Measurements from ENCODE around the gene ZNF622.

ZNF622 gene, protein sequence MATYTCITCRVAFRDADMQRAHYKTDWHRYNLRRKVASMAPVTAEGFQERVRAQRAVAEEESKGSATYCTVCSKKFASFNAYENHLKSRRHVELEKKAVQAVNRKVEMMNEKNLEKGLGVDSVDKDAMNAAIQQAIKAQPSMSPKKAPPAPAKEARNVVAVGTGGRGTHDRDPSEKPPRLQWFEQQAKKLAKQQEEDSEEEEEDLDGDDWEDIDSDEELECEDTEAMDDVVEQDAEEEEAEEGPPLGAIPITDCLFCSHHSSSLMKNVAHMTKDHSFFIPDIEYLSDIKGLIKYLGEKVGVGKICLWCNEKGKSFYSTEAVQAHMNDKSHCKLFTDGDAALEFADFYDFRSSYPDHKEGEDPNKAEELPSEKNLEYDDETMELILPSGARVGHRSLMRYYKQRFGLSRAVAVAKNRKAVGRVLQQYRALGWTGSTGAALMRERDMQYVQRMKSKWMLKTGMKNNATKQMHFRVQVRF

DNA sequence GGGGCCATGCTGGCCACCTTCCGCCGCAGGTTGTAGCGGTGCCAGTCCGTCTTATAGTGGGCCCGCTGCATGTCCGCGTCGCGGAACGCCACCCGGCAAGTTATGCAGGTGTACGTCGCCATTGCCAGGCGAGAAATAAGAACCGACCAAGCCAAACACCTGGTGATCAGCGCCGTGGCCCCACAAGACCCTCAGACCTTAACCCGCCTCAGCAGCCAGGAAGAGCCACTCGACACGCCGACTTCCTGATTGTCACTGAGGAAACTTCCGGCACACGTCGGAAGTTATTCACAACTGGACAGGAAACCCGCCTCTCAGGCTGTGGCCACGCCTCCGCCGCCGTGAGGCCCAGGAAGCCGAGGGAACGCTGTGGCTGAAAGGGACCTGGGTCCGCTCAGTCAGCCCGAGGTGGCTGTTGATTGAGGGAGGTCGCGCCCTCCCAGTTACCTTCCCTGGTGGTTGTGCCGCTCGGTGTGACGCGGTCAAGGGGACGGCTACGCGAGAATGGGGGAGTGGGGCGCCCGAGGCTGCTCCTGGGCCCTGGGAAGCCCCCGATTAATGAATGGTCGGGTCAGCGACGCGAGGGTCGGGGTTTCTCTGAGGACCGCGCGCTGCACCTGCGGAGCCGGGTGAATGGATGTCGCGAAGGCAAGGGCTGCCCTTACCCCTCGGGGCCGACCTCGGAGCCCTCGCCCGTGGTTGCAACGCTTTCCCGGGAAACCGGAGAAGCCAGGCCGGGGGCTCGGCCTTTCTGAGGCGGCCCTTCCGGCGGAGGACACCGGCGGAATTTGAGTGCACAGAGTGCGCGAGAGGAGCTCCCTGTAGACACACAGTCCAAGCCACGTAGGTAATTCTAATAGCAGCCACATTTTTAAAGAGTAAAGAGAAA lies at the start of gene ZNF622:
Gene ZNF622 (minus strand): TSS at position 257 of the 889 bp plus-strand sequence. CDS start 135 bp downstream, at position 122.
- DNase-seq: peak; percentile 92

DNA sequence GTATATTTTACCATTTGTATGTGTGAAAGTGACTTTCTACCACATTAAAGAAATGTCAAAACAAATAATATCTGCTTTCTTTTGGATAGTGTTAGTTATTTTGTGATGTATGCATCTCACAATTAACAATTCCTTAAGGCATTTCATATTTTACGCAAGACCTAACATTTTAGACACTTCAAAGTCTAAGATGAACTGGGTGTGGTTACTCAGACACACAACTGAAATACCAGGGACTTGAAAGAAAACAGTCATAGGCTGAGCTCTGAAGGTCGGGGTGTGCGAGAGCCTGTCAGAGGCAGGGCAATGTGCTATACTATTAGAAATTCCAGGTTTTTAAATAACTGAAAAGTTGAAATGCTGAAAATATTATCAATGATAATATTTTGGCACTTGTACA lies 44.5 kb upstream of the ZNF622 start:
- DNase-seq: no peak

DNA sequence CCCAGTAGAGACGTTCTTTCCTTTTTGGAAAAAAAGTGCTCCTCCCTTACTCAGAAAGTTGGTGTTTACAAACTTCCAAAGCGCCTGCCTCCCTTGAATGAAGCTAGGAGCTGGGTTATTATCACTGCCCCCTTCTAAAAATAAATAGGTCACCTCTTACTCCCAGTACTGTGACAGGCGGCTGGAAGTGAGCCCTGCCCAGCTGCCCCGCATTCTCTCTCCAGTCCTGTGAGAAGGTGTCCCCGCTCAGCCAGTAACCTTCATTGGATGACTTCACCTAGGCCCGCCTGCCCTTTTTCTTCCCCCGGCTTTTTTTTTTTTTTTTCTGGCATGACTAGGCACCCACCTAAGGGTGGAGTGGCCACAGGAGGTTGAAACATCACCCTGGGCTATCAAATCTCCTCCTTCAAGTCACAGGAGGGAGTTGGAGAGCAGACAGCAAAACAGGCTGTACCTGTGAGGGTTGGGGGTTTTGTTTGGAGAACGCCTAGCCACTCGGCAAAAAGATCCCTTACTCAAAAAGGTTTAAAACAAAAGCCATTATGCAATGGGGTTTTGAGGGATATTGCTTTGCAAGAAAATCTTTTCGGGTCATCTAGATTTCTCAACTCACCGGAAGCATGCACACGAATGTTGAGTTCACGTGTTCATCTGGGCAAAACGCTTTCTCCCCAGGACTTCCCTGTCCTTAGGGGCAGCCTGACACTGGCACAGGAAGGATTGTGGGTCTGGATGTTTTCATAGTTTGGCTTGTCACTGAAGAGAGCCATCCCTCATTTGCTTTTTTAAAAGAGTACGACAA lies 43.3 kb upstream of the ZNF622 start:
- peak; percentile 82 for DNase-seq

DNA sequence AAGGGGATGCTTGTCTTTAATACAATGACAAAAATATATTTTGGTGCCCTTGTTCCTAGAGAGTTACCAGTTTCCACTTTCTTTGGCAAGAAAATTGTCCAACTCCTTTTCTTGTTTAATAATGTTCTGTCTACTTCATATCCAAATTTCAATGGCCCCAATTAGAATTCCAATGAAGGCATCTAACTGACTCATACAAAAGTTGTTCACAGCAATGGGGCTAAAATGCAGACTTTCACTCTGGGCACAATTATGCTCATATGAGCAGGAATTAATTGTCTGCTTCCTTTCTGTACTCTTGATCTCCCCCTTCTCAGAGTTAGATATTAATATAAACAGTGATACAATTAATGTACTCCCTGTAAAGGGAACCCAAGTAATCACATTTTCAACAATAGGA lies 42.1 kb upstream of the ZNF622 start:
- DNase-seq: no peak

DNA sequence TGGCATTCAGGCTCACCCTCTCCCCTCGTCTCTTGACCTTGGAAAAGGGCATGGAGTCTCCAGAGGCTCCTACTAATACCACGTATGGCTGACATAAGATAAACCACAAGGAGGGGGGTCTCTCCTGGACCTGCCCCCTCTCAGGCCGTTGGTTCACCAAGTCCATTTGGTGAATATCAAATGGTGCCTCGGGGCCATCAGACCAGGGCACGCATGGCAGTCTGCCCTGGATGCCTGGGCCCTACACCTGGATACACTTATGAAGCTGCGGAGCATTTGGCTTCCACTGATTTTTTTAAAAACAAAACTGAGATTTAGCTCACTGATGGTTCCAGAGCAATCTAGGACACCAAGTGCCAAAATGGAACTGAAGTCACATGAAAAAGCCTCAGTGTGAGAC lies 40.3 kb upstream of the ZNF622 start:
- DNase-seq: no peak

DNA sequence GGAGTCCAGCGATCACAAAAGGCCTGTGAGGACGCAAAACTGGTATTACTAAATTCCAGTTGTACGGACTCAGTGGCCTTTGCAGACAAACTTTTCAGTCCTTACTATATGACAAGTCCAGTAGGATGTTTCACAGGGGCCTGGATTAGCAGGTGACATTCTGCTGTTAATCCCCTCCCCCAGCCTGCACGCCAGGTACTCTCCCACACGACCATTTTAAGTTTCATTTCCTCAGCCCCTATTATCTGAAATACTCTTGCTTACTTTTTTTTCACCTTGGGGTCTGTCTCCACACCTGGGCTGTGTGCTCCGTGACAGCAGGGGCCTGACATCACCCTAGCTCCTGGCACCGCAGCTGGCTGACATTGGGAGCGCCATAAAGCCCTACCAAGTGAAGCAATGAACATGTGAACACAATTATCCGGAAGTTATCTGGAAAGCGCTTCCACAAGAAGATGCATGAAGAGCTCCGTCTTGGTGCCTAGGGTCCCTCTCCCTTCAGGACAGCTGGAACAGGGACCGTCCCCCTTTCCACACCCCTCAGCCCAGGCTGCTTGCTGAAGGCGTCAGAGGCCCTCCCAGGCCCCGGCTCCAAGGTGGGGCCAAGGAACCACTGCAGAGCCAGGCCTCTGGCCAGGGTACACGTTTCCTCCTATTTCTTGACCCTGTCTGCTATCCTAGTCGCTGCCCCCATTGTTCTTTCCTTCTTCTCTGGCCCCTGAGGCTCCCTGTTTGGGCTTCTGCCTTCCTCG lies 39.7 kb upstream of the ZNF622 start:
- no peak for DNase-seq

DNA sequence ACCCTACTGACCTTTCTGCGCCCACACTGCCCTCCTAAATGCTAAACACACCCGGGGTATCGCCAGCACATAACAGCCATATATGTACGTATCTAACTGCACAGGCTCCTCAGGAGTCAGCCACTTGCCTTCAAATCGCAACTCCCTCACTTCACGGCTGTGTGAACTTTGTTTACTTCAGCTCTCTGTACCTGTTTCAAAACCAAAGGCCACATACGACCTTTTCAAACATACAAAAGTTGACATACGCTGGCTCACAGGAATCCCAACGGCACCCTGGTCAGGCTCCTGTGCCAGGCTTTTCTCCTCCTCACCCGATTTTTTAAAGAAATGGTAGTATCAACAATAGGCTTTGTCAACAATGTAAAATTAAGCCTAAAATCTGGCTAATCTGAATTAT lies 39.0 kb upstream of the ZNF622 start:
- DNase-seq: no peak

DNA sequence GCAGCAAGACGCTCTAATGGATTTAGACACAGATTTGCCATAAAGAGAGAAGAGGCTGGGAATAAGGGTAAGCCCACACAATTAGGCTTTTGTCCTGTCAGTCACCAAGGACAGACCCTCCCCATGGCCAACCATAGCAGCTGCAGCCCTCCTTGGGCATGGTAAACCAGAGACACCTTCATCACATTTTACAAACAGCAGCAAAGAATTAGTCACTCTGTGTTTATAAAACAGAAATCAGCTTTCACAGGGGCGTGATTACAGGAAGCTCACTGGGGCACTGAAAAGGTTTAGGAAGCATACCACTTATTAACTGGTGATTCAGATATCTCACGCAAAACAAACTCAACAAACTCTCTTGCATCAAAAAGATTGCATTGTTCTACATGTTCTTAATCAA lies 37.3 kb upstream of the ZNF622 start:
- DNase-seq: no peak

DNA sequence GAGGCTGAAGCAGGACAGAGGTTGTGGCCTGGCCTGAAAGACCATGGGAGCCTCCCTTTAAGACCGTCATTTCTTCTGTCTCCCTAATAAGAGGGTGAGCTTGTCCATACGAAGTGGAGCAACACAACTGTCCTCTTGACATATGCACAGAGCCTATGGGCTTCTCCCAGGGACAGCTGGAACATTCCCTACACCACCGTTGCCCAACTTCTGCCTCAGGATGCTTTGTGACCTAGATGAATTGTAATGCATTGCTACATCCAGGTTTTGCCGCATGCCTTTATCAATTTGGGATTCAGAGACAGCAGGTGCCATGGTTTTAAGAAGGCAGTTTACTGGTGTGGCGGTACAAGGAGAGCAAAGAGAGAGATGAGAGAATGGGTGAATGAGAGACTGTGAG lies 34.4 kb upstream of the ZNF622 start:
- no peak for DNase-seq

DNA sequence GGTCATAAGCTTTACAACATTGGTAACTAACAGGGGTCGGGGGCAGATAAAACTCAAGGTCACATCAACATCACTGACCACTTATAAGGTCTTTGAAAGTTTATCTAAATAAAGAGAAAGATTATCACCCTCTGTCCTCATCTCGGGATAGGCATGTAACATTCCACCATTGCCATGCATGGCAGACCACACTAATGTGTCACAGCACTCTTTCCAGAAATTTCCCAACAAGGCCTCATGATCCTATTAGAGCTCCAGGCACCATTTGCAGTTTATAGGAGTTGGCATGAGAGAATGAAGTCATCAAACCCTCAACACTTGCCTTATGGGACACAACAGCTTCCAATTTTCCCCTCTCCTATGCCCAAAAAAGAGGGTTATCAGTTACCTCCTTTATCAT lies 31.9 kb upstream of the ZNF622 start:
- DNase-seq: no peak

DNA sequence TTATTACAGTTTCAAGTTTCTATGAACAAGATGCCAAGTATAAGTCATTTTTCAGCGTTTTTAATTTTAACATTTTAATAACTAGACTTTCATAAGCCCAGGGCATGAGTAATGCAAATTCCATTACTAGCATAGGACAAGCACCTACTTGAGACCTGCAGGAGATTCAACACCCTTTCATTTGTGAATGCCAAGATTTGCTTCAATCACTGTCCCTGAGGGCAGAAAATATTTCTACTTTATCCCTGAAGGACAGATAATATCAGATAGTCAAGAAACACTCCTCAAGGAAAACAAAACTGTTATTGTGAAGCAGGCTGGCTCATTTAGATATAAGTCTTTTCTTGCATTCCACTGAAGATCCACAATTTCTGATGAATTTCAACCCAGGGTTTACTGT lies 27.7 kb upstream of the ZNF622 start:
- no peak for DNase-seq

DNA sequence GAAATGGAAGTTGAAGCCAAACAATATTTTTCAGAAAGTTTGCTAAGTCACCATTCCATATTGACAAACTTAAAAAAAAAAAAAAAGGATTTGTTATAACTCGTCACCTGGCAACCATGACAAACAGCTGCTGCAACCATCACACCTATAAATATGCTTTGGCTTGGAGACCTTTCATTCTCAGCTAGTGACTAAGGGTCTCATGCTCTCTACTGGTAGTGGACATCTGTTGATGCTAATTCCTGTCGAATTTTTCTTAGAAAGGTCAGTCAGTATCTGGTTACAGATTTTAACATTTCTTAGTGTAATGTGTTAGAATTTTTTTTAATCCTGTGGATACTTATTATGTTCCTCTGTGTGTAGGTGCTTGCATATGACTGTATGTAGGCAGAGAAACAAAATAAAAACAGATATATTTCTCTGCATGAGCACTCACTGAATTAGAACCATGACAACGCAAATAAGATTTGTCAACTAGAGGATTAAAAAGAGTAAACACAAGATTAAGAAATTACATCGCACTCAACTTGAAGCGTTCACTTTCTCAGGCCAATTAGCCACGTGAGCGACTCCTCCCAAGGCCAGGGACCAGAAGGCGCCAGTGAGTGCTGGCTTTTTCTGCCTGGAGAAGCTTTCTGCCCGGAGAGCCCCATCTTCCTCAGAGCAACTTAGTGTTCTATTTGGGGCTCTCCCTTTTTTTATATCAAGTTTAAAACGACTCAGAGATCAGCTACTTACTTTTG lies 27.0 kb upstream of the ZNF622 start:
- DNase-seq: peak; percentile 69

DNA sequence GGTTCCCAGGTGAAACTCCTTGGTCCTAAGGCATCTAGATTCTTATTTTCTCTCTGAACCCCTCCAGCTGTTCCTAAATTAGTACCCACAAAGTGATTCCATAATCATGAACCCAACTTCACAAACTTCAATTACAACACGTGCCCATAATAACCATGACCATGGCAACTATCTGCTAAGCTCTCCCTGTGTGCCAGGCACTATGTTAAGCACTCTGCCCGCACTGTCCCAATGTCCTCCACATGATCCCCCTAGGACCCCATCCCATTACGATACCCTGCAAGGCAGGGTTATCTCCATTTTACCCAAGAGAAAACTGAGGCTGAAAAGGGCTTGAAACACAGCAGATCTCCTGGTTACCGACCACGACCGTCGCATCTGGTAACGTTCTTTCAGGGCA lies 25.3 kb upstream of the ZNF622 start:
- DNase-seq: no peak

DNA sequence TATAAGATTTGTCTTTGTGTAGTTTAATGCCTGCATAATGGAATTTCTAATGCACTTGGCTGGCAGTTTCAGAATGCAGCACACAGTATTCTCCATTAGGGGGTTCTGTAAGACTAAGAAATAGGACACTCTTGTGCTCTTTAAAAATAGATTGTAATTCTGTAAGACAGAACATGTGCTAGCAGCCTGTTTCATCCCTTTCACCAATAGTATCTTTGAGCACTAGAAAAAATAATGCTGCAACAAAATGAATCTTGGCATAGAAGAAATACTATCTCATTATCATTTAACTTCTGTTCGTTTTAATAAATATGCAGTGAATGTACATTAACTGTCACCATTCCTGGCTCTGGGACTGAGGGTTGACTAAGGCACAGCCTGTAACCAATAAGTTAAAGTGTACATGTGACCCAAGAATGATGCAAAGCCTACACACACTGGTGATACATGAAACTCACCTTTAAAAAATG lies 23.8 kb upstream of the ZNF622 start:
- peak; percentile 79 for DNase-seq

DNA sequence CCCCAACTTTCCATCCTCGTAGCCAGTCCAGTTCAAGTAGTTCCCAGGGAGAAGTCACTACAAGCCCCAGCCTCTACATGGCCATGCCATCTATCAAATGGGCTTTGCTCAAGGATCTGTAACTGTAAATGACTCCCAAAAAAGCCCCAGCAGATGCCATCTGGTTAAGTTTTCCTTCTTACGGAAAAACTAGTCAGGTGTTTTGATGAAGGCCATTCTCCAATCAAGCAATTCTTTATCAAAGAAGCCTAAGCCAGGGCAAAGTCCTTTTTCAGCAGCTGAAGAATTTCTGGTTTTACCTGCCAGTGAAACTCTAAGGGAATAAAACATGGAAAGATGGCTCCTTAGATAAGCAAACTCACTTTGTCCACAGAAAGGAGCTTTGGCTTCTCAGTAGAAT lies 21.9 kb upstream of the ZNF622 start:
- DNase-seq: no peak

DNA sequence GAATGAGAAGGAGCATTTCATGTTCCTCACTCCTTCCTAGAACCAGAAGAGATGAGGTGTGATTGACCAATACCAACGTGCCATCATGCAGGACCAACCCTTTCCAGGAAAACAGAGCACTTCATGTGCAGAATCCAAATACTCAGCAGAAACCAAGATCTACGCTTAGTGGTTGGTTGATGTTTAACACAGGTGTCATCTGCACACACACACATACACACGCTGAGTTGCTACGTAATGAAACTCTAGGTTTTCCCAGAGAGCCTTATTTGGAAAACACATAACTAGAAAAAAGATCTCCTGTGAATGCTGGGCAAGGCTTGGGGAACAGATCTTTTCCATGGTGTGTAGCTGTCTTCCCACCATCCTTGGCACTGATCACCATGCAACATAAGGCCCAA lies 21.1 kb upstream of the ZNF622 start:
- DNase-seq: no peak

DNA sequence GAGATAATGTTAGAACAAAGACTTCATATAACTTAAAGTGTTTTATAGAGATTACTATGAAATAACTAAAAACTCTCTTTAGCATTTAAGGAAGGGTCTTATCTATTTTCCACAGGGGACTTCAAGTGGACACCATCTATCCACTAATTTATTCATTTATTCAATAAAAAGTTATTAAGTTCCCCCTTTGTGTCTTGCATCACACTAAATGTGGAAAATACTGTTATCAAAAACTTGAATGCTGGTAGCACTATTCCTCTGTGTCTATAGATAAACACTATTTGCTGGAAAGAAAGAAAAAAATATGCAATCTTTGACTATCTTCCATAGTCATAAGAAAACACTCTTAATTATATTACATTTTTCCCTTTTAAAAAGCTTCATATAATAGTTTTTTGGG lies 20.1 kb upstream of the ZNF622 start:
- no peak for DNase-seq

DNA sequence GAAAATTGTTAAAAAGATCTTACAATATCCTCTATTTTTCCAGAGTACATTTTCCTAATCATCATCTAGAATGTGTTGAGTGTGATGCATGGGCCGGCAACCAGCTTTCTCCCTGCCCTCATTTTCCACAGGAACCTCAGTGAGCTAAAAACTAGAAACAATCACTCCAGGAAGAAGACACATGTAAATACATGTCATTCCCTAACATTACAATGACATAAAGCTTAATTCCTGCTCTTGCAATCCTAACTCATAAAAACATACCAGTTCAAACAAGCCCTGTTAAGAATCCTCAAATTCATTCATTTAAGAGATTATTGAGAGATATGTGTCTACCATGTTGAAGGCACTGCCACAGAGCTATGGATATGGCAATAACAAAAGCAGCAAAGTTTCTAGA lies 18.5 kb upstream of the ZNF622 start:
- DNase-seq: no peak

DNA sequence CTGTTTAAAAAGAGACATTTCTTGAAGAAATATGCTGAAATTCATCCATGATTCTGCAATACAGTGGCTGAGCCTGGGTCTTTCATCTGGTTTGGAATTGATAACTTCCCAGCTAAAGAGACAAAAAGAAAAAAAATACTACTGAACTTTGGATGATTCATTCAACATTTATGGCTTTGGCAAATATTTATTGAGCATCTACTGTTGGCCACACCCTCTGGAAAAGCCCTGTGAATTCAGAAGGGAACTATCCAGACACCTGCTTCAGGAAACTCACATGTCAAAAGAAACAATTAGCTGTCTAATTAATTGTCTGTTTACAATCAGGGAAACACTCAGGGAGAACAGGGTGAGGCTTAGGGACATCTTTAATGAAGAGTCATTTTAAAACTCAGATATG lies 17.8 kb upstream of the ZNF622 start:
- DNase-seq: no peak

DNA sequence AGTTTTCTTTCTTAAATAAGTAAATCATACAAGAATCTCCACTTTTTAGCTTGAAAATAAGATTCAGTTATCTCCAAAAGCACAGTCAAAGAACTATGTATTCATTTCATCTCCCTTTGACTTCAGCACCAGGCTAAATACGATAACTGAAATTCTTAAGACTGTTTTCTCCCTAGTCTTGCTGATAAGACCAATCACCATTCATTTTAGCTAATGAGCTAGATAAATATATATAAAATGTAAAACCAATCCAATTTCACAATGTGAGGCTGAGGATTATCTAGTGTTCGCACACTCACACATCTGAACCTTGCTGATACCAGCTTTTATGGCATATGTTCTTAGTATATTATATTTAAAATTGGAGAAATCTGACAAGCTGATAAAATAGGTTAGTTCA lies 17.3 kb upstream of the ZNF622 start:
- DNase-seq: no peak

DNA sequence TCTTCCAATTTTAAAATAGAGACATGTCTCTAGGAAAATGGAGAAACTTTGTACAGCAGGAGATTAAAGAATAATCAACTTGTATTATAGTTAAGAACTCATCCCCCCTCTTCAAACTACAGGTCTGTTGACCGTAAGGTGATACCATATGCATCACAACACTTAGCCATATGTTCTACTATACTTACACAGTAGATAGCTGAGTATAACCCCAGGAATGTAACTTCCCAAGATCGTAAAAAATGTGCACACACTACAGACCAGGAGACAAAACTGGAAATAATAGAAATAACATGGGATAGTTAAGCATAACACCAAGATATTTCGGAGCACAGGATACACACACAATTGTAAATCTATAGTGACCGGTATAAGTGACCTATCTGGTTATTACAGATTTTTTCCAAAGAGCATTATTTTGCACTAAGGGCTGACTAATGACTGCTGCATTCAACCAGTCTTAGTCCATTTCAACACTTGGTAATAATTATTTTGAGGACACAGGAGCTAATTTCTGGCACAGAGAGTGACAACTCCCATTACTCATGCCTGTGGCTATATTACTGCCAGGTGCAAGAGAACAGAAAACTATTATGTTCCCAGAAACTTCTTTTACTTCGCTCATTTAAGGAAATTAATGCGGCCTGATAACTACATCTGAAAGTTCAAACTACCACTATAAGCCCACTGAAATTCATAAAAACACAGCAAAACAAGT lies 15.4 kb upstream of the ZNF622 start:
- peak; percentile 58 for DNase-seq
